Endothelial cell (in vitro differentiated cells): ENCODE data around the gene NTM. TPM values are rescaled to one million over a fixed set of nuclear protein-coding genes. Genes with fewer than 3 reads are reported as not detected.

ENCODE experiments used
- DNase-seq: peaks from one replicate; pipeline ENCODE4 v3.0.0; 2021; ENCODE audit warnings: low spot score
- H3K27ac Mint-ChIP-seq: one replicate; pipeline ENCODE4 v1.8.0; 2021; ENCODE audit warnings: mixed read lengths, inconsistent platforms; ENCODE audit not compliant: unreplicated experiment
- H3K27me3 Mint-ChIP-seq: one replicate; pipeline ENCODE4 v1.8.0; 2021; ENCODE audit warnings: mild to moderate bottlenecking, moderate library complexity, mixed read lengths, inconsistent platforms; ENCODE audit not compliant: unreplicated experiment
- H3K36me3 Mint-ChIP-seq: one replicate; pipeline ENCODE4 v1.8.0; 2021; ENCODE audit warnings: mild to moderate bottlenecking, low read depth, mixed read lengths, inconsistent platforms; ENCODE audit not compliant: unreplicated experiment
- H3K4me1 Mint-ChIP-seq: one replicate; pipeline ENCODE4 v1.8.0; 2021; ENCODE audit warnings: mild to moderate bottlenecking, mixed read lengths, inconsistent platforms; ENCODE audit not compliant: unreplicated experiment
- H3K4me3 Mint-ChIP-seq: one replicate; pipeline ENCODE4 v1.8.0; 2021; ENCODE audit warnings: mild to moderate bottlenecking, mixed read lengths, inconsistent platforms; ENCODE audit not compliant: unreplicated experiment
- H3K9me3 Mint-ChIP-seq: one replicate; pipeline ENCODE4 v1.8.0; 2021; ENCODE audit warnings: mixed read lengths, inconsistent platforms; ENCODE audit not compliant: unreplicated experiment
- CTCF ChIP-seq: fragments of 200-600 bp; sonication (generic); IDR thresholded peaks from one replicate; pipeline ENCODE4 v1.5.0; 2021; ENCODE audit warnings: antibody characterized with exemption; ENCODE audit not compliant: unreplicated experiment
- total RNA-seq: library from RNA; stranded (reverse); fragmentation: NEBNext Ultra II Directional; extraction: Animal tissue kit (Norgen Biotek cat#: 25700); gene quantifications from one replicate; pipeline ENCODE4 v1.2.1, GENCODE V29; 2021; ENCODE audit not compliant: unreplicated experiment

Gene NTM
- total RNA-seq, 1 donor from 2014 or later, result 3.6 TPM

GRCh38 chr11:132112846-132113245 lies 742.4 kb downstream of the NTM start:
- no peaks in the 10 kb centered on the region for H3K4me1 Mint-ChIP-seq
- no peak overlapping the region for H3K4me3 Mint-ChIP-seq
- DNase-seq, result no peak
- no peaks in the 10 kb centered on the region for H3K27me3 Mint-ChIP-seq
- no peaks in the 10 kb centered on the region for H3K36me3 Mint-ChIP-seq
- no peak overlapping the region for H3K27ac Mint-ChIP-seq
- H3K9me3 Mint-ChIP-seq, result no peaks in the 10 kb centered on the region
- no peak for TF ChIP-seq CTCF

DNA sequence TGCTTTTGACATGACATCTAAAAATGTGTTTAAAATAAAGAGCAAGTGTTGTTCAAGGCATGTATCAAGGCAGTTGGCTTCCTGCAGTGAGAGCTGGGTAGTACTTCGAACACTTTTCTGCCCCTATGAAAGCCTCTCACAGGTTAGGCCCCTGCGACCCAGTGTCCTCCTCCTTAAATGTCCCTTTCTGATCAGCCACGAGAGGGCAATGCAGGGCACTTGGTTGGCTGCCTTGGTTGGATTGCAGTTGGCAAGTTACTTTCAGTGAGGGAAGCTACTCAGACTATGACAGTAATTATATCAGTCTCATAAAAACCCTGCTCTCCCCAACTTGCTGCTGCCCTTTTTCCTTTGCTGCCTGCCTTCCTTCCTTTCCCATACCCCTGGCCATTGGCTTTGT lies 743.8 kb downstream of the NTM start:
- peak; percentile 42 for TF ChIP-seq CTCF
- no peaks in the 10 kb centered on the region for H3K9me3 Mint-ChIP-seq
- no peak overlapping the region for H3K4me3 Mint-ChIP-seq
- H3K27ac Mint-ChIP-seq, result no peak overlapping the region
- no peaks in the 10 kb centered on the region for H3K27me3 Mint-ChIP-seq
- peak; percentile 69 for DNase-seq
- no peaks in the 10 kb centered on the region for H3K4me1 Mint-ChIP-seq
- no peaks in the 10 kb centered on the region for H3K36me3 Mint-ChIP-seq

- no peak for DNase-seq
- no peaks in the 10 kb centered on the region for H3K9me3 Mint-ChIP-seq
- no peak overlapping the region for H3K27ac Mint-ChIP-seq
- no peaks in the 10 kb centered on the region for H3K36me3 Mint-ChIP-seq
- H3K4me3 Mint-ChIP-seq, result no peak overlapping the region
- H3K27me3 Mint-ChIP-seq, result no peaks in the 10 kb centered on the region
- H3K4me1 Mint-ChIP-seq, result no peaks in the 10 kb centered on the region
- TF ChIP-seq CTCF, result no peak
These were observed 744.3 kb downstream of the NTM start for GRCh38 chr11:132114743-132115142.

- no peaks in the 10 kb centered on the region for H3K9me3 Mint-ChIP-seq
- no peak for TF ChIP-seq CTCF
- H3K36me3 Mint-ChIP-seq, result no peaks in the 10 kb centered on the region
- H3K4me3 Mint-ChIP-seq, result no peak overlapping the region
- H3K4me1 Mint-ChIP-seq, result no peaks in the 10 kb centered on the region
- H3K27me3 Mint-ChIP-seq, result no peaks in the 10 kb centered on the region
- no peak overlapping the region for H3K27ac Mint-ChIP-seq
- no peak for DNase-seq
These were observed 745.0 kb downstream of the NTM start for GRCh38 chr11:132115454-132115853.

DNA sequence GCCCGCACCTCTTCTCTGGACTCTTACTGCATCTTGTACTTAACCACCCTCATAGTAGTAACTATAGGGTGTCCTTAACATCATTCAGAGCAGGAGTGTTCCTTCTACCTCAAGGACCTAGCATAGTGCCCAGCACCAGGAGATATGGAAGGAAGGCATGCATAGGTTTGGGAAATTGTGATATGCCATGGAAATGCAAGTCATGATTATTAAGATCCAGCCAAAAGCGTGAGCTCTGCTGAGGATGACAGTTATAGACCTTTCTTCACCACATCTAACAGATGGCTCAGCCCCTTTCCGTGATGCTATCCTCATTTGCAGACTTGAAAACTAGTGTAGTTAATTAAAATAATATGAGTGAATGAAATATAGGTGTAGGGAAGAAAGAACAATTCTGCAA lies 746.1 kb downstream of the NTM start:
- no peak for TF ChIP-seq CTCF
- Mint-ChIP-seq H3K4me1 (no peaks in the 10 kb centered on the region), H3K27me3 (peaks cover 1% of the 10 kb centered on the region), H3K4me3 (no peak overlapping the region), H3K36me3 (no peaks in the 10 kb centered on the region), H3K9me3 (no peaks in the 10 kb centered on the region), H3K27ac (no peak overlapping the region)
- DNase-seq, result no peak
